B cell (primary cell): Measurements from ENCODE around the gene CDH20. TPM values are rescaled to one million over a fixed set of nuclear protein-coding genes. Genes with fewer than 3 reads are reported as not detected.

Experiments used
- ATAC-seq: fragments of 200-7000 bp; cut with Tn5 transposase; one replicate; pipeline ENCODE4 v1.10.0; 2021; ENCODE audit warnings: low read depth, mild to moderate bottlenecking, moderate number of reproducible peaks, moderate library complexity
- CTCF ChIA-PET: fragments of 350-600 bp; sonication (Branson Sonifier 250); formaldehyde crosslinking; loops from one replicate; lab custom pipeline; 2021; ENCODE audit warnings: antibody characterized with exemption, inconsistent platforms; lab: Charles Lee
- POLR2A ChIA-PET: fragments of 350-600 bp; sonication (Branson Sonifier 250); formaldehyde crosslinking; loops from one replicate; lab custom pipeline; 2021; ENCODE audit warnings: antibody characterized with exemption; lab: Charles Lee
- DNase-seq: peaks from one replicate; pipeline ENCODE4 v3.0.0; 2013
- H2AFZ ChIP-seq: 2 replicates; pipeline ENCODE4 v1.6.1; 2012; ENCODE audit warnings: mild to moderate bottlenecking, low read depth, low read length; ENCODE audit not compliant: insufficient read depth, poor library complexity, severe bottlenecking
- H3K27ac ChIP-seq, 2 donors: 1 replicate in 1 of 2; 2 replicates in 1 of 2; pipeline ENCODE4 v1.5.1; 2012 to 2013; ENCODE audit warnings: low read length in 2 of 2, mild to moderate bottlenecking in 2 of 2, moderate library complexity in 1 of 2
- H3K27me3 ChIP-seq, 4 experiments: fragments of 200-600 bp in 1 of 4; sonication (generic) in 1 of 4; replicated peaks in 1 of 4; 1 replicate in 2 of 4; 2 replicates in 2 of 4; pipeline versions ENCODE4 v1.6.1 to v1.7.0; 2013 to 2016; ENCODE audit warnings: low read length in 3 of 4, mild to moderate bottlenecking in 2 of 4, mixed read lengths in 1 of 4, moderate library complexity in 1 of 4; ENCODE audit not compliant: insufficient read depth in 4 of 4, control insufficient read depth in 3 of 4; ENCODE audit errors: control extremely low read depth in 1 of 4
- H3K36me3 ChIP-seq, 2 experiments: replicated peaks in 1 of 2; 1 replicate in 1 of 2; 2 replicates in 1 of 2; pipeline versions ENCODE4 v1.6.1 to v1.7.1; 2013; ENCODE audit warnings: low read length in 1 of 2; ENCODE audit not compliant: insufficient read depth in 2 of 2, control insufficient read depth in 1 of 2; ENCODE audit errors: control extremely low read depth in 1 of 2, extremely low read depth in 1 of 2
- H3K4me1 ChIP-seq, 2 donors: fragments of 200-600 bp in 1 of 2; sonication (generic) in 1 of 2; 1 replicate in 1 of 2; 2 replicates in 1 of 2; pipeline versions ENCODE4 v1.5.1 to v1.6.1; 2013 to 2017; ENCODE audit warnings: low read length in 2 of 2; ENCODE audit not compliant: control insufficient read depth in 2 of 2, insufficient read depth in 2 of 2
- H3K4me2 ChIP-seq: replicated peaks from 2 replicates; pipeline ENCODE3; 2012; ENCODE audit warnings: mild to moderate bottlenecking, low read depth, low read length; ENCODE audit not compliant: poor library complexity, severe bottlenecking
- H3K4me3 ChIP-seq, 5 experiments: fragments of 200-600 bp in 1 of 5; sonication (generic) in 1 of 5; 1 replicate in 3 of 5; 2 replicates in 2 of 5; pipeline versions ENCODE4 v1.5.1 to v1.7.0; 2011 to 2016; ENCODE audit warnings: low read length in 4 of 5, mild to moderate bottlenecking in 4 of 5, low read depth in 2 of 5, control low read depth in 1 of 5, moderate library complexity in 1 of 5; ENCODE audit not compliant: insufficient read depth in 1 of 5; ENCODE audit errors: control extremely low read depth in 1 of 5, extremely low read depth in 1 of 5
- H3K79me2 ChIP-seq: fragments of 200-600 bp; sonication (generic); one replicate; pipeline ENCODE4 v1.6.0; 2016; ENCODE audit warnings: low read length; ENCODE audit not compliant: control insufficient read depth, insufficient read depth
- H3K9ac ChIP-seq: fragments of 200-600 bp; sonication (generic); 2 replicates; pipeline ENCODE4 v1.6.1; 2017; ENCODE audit warnings: mild to moderate bottlenecking, low read length, moderate library complexity
- H3K9me3 ChIP-seq, 3 donors: one replicate each; pipeline versions ENCODE4 v1.6.1 to v1.7.1; 2013; ENCODE audit warnings: low read length in 2 of 3; ENCODE audit not compliant: control insufficient read depth in 2 of 3, insufficient read depth in 1 of 3; ENCODE audit errors: control extremely low read depth in 1 of 3
- H4K20me1 ChIP-seq: 2 replicates; pipeline ENCODE4 v1.6.0; 2012; ENCODE audit warnings: mild to moderate bottlenecking, low read length; ENCODE audit not compliant: insufficient read depth, control insufficient read depth, poor library complexity, severe bottlenecking
- H3K27ac Mint-ChIP-seq: one replicate; pipeline ENCODE4 v1.8.0; 2021; ENCODE audit warnings: mixed read lengths
- H3K27me3 Mint-ChIP-seq: one replicate; pipeline ENCODE4 v1.8.0; 2021; ENCODE audit warnings: mixed read lengths
- H3K4me1 Mint-ChIP-seq: one replicate; pipeline ENCODE4 v1.8.0; 2021; ENCODE audit warnings: mixed read lengths
- H3K4me3 Mint-ChIP-seq: one replicate; pipeline ENCODE4 v1.8.0; 2021; ENCODE audit warnings: mixed read lengths
- H3K9me3 Mint-ChIP-seq: one replicate; pipeline ENCODE4 v1.8.0; 2022; ENCODE audit warnings: mixed read lengths; ENCODE audit not compliant: insufficient read depth
- CTCF ChIP-seq: fragments of 200-600 bp; IDR thresholded peaks from one replicate; pipeline ENCODE4 v1.8.0; 2022; ENCODE audit warnings: antibody characterized with exemption, mild to moderate bottlenecking
- EZH2 ChIP-seq: IDR thresholded peaks from 2 replicates; pipeline ENCODE4 v1.6.1; 2012; ENCODE audit warnings: borderline replicate concordance, low read depth, mild to moderate bottlenecking, moderate library complexity, low read length; ENCODE audit not compliant: insufficient read depth, poor library complexity, severe bottlenecking
- WGBS: methylation state at CpG from one replicate; pipeline ENCODE4 v1.1.5; 2013; ENCODE audit warnings: missing lambda C conversion rate; ENCODE audit not compliant: insufficient coverage; 5-methylcytosine and 5-hydroxymethylcytosine counted together
- intact Hi-C: fragments of 100-400 bp; cut with micrococcal nuclease; formaldehyde crosslinking; loops from one replicate; pipeline ENCODE4 v1.10.0; 2022
- polyA plus RNA-seq: library from polyadenylated mRNA; depleted of rRNA; stranded (reverse); fragments of >200 nt; gene quantifications from 2 replicates; pipeline ENCODE4 v1.2.3, GENCODE V29; 2012
- total RNA-seq, 2 donors: library from RNA; stranded (reverse); fragments of 120-200 nt in 1 of 2; gene quantifications; 1 replicate in 1 of 2; 2 replicates in 1 of 2; pipeline versions ENCODE4 v1.2.3 to v1.2.4, GENCODE V29; 2013 to 2022

Gene CDH20
- total and polyA plus RNA-seq, 2 donors (not counting 1 experiment from before 2014, with no cell fraction given), result 0.09 TPM; not detected in 1

GRCh38 chr18:61551586-61551985, 218.4 kb downstream of the CDH20 start:
- Histone ChIP-seq H2AFZ (no peak overlapping the region), H3K27ac (no peak overlapping the region), H3K4me2 (no peak overlapping the region), H3K27me3 (no peaks in the 10 kb centered on the region), H3K4me3 (no peak overlapping the region), H3K9me3 (no peaks in the 10 kb centered on the region), H3K79me2 (no peaks in the 10 kb centered on the region), H3K36me3 (no peaks in the 10 kb centered on the region), H3K9ac (no peak overlapping the region), H3K4me1 (no peaks in the 10 kb centered on the region), H4K20me1 (no peaks in the 10 kb centered on the region)
- intact Hi-C loops, result no loop called here
- Mint-ChIP-seq H3K9me3 (no peaks in the 10 kb centered on the region), H3K27me3 (no peaks in the 10 kb centered on the region), H3K27ac (no peak overlapping the region), H3K4me1 (no peaks in the 10 kb centered on the region), H3K4me3 (no peak overlapping the region)
- ATAC-seq (no peak), DNase-seq (peak; percentile 34)
- 71% methylated on average over 1 of the region's 5 CpGs for WGBS
- CTCF ChIA-PET, result interaction anchor here (0.7 to 1.8 kb wide), 5 partner anchors 9 to 1370 kb away, joined by 3 to 8 read pairs (median 5); no protein-coding TSS in a partner anchor
- POLR2A ChIA-PET, result no interaction called here
- TF ChIP-seq EZH2 (no peak), CTCF (peak; percentile 73)

GRCh38 chr18:61553045-61553659, 219.9 kb downstream of the CDH20 start:
- DNase-seq (no peak), ATAC-seq (no peak)
- Histone ChIP-seq H3K36me3 (no peaks in the 10 kb centered on the region), H2AFZ (no peak overlapping the region), H3K4me1 (no peaks in the 10 kb centered on the region), H3K4me2 (no peak overlapping the region), H3K79me2 (no peaks in the 10 kb centered on the region), H3K4me3 (no peak overlapping the region), H3K27ac (no peak overlapping the region), H4K20me1 (no peaks in the 10 kb centered on the region), H3K9me3 (no peaks in the 10 kb centered on the region), H3K9ac (no peak overlapping the region), H3K27me3 (no peaks in the 10 kb centered on the region)
- WGBS, result no CpG with 5 or more reads among the region's 4 CpGs
- intact Hi-C loops, result no loop called here
- ChIA-PET POLR2A (no interaction called here), CTCF (interaction anchor here (0.6 to 1.8 kb wide), 3 partner anchors 31 to 578 kb away, joined by 3 to 8 read pairs (median 3); no protein-coding TSS in a partner anchor)
- TF ChIP-seq EZH2 (no peak), CTCF (no peak)
- no peaks in the 10 kb centered on the region for H3K27me3 Mint-ChIP-seq
- no peaks in the 10 kb centered on the region for H3K4me1 Mint-ChIP-seq
- H3K9me3 Mint-ChIP-seq, result no peaks in the 10 kb centered on the region
- no peak overlapping the region for H3K27ac Mint-ChIP-seq
- H3K4me3 Mint-ChIP-seq, result no peak overlapping the region
